ENCODE data around the gene KLK12.

Gene KLK12

DNA sequence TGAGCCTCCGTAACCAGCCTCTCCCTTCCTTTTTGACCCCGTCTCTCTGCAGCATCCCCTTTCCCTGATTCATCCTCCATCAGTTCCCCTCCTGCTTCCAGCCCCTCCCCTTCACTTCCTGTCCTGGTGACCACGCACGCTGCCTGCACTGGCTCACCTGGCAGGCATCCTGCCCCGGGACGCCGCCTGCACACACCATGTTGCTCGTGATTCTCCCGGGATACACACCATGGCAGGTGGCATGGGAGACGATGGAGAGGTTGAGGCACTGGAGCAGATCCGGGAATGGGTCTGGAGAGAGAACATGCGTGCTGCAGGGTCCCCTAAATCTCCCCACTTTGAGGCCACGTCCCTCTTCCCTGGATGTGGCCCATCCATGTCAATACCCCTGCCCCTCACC is 4.2 kb downstream of the KLK12 start:
- no peaks in the 10 kb centered on the region for H3K36me3 Mint-ChIP-seq
- peaks cover 28% of the 10 kb centered on the region for H3K27me3 Mint-ChIP-seq

DNA sequence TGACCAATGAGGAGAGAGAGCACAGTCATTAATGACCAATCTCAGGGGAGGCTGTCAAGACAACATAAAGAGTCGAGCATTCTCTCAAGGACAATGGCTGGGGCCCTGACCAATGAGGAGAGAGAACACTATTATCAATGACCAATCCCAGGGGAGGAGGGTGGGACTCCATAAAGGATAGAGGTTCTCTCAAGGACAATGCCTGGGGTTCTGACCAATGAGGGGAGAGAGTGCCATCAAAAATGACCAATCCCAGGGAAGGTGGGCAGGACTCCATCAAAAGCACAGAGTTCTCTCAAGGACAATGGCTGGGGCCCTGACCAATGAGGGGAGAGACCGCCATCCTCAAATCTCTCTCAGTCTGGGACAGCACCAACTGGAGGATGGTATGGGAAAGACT is 5.1 kb downstream of the KLK12 start:
- DNase-seq (ENCODE audit: low spot score in 2 of 2): no peak
- Mint-ChIP-seq H3K36me3 (no peaks in the 10 kb centered on the region), H3K27ac (no peak overlapping the region), H3K9me3 (peaks cover 5% of the 10 kb centered on the region), H3K27me3 (peaks cover 27% of the 10 kb centered on the region), H3K4me3 (no peak overlapping the region), H3K4me1 (no peaks in the 10 kb centered on the region)
- no peak for ATAC-seq (ENCODE audit: low read depth)

More for the DNA sequence above, 4.2 kb downstream of the KLK12 start:
- ATAC-seq (ENCODE audit: low read depth) (no peak), DNase-seq (ENCODE audit: low spot score in 2 of 2) (no peak)
- no peaks in the 10 kb centered on the region for H3K4me1 Mint-ChIP-seq
- no peak overlapping the region for H3K4me3 Mint-ChIP-seq
- H3K9me3 Mint-ChIP-seq: peaks cover 5% of the 10 kb centered on the region
- no peak overlapping the region for H3K27ac Mint-ChIP-seq

DNA sequence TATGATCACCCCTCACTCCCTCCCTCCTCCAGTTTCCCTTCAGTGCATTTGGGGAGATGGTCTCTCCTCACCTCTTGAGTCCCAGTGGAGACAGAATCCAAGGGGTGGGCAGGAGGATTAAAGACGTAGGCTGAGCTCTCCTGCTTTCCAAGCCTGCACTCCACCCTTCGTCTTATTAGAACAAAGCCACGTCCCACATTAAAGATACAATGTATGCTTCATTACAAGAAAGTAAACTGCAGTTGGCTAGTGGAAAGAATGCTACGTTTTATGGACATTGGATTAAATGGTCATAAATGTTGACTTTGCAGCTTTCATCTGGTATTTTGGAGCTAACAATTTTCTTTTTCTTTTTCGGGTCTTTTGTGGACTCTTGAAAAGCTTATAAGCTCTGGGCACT is 6.9 kb downstream of the KLK12 start:
- Mint-ChIP-seq H3K36me3 (no peaks in the 10 kb centered on the region), H3K4me1 (no peaks in the 10 kb centered on the region), H3K4me3 (no peak overlapping the region), H3K27me3 (peaks cover 25% of the 10 kb centered on the region), H3K27ac (no peak overlapping the region), H3K9me3 (peaks cover 5% of the 10 kb centered on the region)
- ATAC-seq (ENCODE audit: low read depth) (no peak), DNase-seq (ENCODE audit: low spot score in 2 of 2) (no peak)

DNA sequence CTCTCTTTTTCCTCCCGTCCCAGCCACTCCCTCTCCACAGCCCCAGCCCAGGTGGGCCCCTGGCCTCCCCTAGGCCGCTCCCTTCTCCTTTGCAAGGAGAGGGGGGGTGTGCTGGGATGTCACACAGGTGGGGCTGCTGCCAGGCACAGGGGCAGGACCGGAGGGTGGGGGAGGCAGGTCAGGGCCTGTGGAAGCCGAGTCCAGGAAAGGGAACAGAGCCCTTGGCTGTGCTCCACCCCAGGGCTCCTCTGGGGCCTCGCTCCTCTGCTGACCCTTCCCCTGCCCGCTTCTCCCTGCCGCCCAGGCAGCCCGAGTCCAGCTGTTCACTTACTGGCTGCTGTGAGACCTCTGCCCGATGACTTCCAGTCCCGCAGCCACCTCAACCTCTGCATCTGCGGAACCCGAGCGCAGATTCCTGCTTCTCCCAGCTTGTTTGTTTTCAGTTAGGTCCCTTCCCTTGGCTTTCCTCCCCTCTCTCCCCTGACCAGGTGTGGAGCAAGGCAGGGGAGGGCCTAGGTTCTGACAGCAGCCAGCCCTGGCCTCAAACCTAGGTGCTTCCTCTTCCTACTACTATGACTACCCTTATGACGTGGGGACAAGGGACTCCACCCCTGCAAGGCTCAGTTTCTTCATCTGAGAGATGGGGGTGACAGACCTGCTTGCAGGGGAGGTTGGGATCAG is 7.5 kb downstream of the KLK12 start:
- Mint-ChIP-seq H3K36me3 (no peaks in the 10 kb centered on the region), H3K4me1 (no peaks in the 10 kb centered on the region), H3K9me3 (peaks cover 5% of the 10 kb centered on the region), H3K4me3 (no peak overlapping the region), H3K27me3 (peaks cover 29% of the 10 kb centered on the region), H3K27ac (no peak overlapping the region)
- ATAC-seq (ENCODE audit: low read depth) (no peak), DNase-seq (ENCODE audit: low spot score in 2 of 2) (no peak)

DNA sequence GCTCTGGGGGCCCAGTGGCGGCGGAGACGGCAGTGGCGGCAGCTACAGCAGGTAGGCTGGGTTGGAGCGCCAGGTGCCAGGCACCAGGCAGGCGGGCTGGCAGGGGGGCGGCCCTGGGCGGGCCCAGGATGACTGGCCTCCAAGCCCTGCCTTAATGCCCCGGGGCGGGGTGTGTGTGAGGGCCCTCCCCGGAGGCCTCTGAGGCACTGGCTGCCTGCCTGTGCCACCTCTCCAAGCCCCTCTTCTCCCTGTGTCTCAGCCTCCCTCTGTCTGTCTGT is 8.3 kb downstream of the KLK12 start, which contains the start of gene KLK11:
KLK11 (minus strand) TSS at position 63 of the 278 bp plus-strand sequence. CDS start 985 bp downstream, outside the sequence.
- no peak for ATAC-seq (ENCODE audit: low read depth)
- Mint-ChIP-seq H3K27me3 (peaks cover 26% of the 10 kb centered on the region), H3K36me3 (no peaks in the 10 kb centered on the region), H3K9me3 (peaks cover 5% of the 10 kb centered on the region), H3K4me1 (no peaks in the 10 kb centered on the region), H3K4me3 (no peak within 1 kb of the TSS), H3K27ac (no peak within 1 kb of the TSS)
- no peak for DNase-seq (ENCODE audit: low spot score in 2 of 2)

DNA sequence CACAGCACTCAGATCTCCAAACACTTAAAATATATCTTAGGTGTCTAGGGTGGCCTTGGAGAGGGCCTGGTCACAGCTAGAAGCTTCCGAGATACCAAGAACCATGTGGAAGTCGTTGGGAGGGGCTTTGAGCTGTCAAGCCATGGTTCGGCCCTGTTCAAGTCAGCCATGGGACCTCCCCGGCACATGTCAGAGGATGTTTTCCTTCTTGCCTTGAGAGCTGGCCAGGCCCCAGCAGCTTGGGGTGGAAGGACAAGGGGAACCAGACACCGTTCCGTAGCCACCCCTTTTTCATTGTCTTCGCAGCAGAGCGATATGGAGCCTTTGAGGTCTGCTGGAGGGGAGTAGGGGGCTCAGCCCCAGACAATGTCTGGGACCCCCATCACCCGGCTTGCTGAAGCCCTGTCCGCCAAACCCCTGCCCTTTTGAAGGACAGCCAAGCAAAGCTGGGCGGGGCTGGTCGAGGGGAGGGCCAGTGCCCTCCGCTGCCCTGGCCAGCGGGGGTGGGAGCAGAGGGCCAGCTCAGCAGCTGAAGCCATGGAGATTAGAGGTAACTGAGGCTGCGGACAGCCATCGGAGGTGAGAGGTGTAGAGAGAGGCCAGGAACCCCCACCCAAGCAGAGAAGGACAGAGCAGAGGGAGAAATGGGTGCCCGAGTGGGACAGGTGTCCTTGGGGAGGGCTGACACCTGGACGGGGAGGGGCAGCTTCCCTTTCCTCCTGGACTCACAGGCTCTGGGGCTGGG is 8.8 kb downstream of the KLK12 start:
- Mint-ChIP-seq H3K27ac (no peak overlapping the region), H3K9me3 (peaks cover 2% of the 10 kb centered on the region), H3K4me3 (no peak overlapping the region), H3K36me3 (no peaks in the 10 kb centered on the region), H3K27me3 (peaks cover 21% of the 10 kb centered on the region), H3K4me1 (no peaks in the 10 kb centered on the region)
- DNase-seq (ENCODE audit: low spot score in 2 of 2) (no peak), ATAC-seq (ENCODE audit: low read depth) (no peak)

DNA sequence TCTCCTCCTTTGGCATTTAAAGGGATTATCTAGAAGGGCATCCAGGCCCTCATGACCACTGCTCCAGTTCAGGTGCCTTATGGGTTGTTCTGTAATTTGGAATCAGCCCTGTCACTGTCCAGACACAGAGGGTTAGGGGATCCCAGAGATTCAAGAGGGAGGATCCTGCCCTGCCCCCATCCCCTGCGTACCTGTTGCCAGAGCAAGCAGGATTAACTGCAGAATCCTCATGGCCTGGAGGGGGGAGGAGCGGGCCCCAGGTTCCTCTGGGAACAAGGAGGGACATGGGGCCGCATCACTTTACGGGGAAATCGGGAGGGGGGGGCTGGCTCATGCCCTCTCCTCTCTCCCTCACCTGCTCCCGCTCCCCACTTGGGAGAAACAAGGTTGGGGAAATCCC is 9.4 kb downstream of the KLK12 start:
- Mint-ChIP-seq H3K4me3 (no peak overlapping the region), H3K4me1 (no peaks in the 10 kb centered on the region), H3K27ac (no peak overlapping the region), H3K27me3 (peaks cover 17% of the 10 kb centered on the region), H3K36me3 (no peaks in the 10 kb centered on the region), H3K9me3 (no peaks in the 10 kb centered on the region)
- DNase-seq (ENCODE audit: low spot score in 2 of 2): no peak
- ATAC-seq (ENCODE audit: low read depth): no peak

DNA sequence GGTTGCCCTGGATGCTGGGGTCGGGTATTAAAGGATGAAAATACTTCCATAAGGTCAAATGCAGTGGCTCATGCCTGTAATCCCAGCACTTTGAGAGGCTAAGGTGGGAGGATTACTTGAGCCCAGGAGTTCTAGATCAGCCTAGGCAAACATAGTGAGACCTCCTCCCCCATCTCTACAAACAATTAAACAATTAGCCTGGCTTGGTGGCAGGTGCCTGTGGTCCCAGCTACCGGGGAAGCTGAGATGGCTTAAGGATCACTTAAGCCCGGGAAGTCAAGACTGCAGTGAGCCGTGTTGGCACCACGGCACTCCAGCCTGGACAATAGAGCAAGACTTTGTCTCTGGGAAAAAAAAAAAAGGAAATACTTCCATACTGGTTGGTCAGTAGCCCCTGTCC is 9.9 kb downstream of the KLK12 start:
- no peak for DNase-seq (ENCODE audit: low spot score in 2 of 2)
- Mint-ChIP-seq H3K27me3 (peaks cover 19% of the 10 kb centered on the region), H3K27ac (no peak overlapping the region), H3K4me3 (no peak overlapping the region), H3K36me3 (peaks cover under 1% of the 10 kb centered on the region), H3K9me3 (peaks cover under 1% of the 10 kb centered on the region), H3K4me1 (peaks cover 1% of the 10 kb centered on the region)
- no peak for ATAC-seq (ENCODE audit: low read depth)

DNA sequence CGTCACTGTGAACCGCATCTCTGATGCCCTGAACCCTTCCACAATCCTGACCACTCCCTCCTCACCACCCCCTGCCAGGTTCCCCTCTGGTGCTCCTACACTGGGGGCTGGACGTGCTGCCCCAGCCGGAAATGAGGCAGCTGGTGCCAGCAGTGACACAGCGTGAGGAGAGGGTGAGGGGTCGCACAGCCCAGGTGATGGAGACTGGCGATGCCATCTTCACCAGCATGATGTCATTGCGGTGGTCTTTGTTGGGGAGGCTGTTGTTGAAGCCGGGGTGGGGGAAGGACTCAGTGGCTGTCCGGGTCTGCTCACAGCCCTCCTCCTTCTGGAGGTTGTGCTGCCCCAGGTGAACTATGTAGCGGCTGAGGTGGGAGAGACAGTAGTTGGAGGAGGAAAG is 10.9 kb downstream of the KLK12 start:
- Mint-ChIP-seq H3K9me3 (peaks cover 2% of the 10 kb centered on the region), H3K27ac (no peak overlapping the region), H3K4me3 (no peak overlapping the region), H3K4me1 (peaks cover 3% of the 10 kb centered on the region), H3K27me3 (peaks cover 21% of the 10 kb centered on the region), H3K36me3 (peaks cover 2% of the 10 kb centered on the region)
- no peak for DNase-seq (ENCODE audit: low spot score in 2 of 2)
- ATAC-seq (ENCODE audit: low read depth): no peak

DNA sequence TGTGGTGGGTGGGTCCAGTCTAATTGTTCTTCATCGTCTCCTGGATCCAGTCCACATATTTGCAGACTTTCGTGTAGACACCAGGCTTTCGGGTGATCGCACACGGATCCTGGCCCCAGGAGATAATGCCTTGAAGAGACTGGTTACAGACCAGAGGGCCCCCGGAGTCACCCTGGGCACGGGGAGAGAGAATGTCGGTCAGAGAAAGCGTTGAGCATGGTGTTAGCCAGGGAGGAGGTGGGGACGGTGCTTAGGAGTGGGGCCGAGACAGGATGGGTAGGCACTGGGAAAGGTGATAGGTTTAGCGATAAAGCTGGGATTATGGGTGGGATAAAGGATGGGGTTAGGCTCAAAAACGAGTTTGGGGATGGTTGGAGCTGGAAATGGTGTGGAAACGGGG is 12.3 kb downstream of the KLK12 start:
- H3K36me3 Mint-ChIP-seq: peaks cover 5% of the 10 kb centered on the region
- H3K4me1 Mint-ChIP-seq: peaks cover 6% of the 10 kb centered on the region
- ATAC-seq (ENCODE audit: low read depth) (no peak), DNase-seq (ENCODE audit: low spot score in 2 of 2) (no peak)
- H3K9me3 Mint-ChIP-seq: peaks cover 3% of the 10 kb centered on the region
- peaks cover 27% of the 10 kb centered on the region for H3K27me3 Mint-ChIP-seq
- H3K4me3 Mint-ChIP-seq: no peak overlapping the region
- H3K27ac Mint-ChIP-seq: no peak overlapping the region

DNA sequence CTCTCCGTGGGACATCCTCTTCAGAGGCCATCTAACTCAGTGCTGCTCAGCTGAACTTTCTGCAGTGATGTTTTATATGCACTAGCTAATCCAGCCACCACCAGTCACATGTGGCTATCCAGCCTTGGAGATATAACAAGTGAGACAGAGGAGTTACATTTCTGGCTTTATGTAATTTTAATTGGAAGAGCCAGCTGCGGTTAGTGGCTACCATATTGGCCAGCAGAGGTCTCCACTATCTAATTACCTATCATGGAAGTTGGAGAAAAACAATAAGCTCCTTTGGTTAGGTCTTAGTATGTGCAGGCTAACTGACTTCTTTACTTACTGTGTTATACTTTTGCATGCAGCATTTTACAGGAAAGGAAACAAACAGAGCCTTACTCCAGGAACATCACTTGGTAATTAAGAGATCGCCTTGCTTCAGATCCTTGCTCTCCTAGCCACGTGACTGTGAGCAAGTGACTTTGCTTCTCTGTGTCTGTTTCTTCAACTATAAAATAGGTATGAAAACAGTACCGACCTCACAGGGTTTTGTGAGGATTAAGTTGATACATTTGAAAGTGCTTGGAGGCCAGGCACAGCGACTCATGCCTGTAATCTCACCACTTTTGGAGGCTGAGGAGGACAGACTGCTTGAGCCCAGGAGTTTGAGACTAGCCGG is 13.7 kb downstream of the KLK12 start:
- ATAC-seq (ENCODE audit: low read depth): no peak
- Mint-ChIP-seq H3K4me3 (no peak overlapping the region), H3K4me1 (peaks cover 13% of the 10 kb centered on the region), H3K36me3 (peaks cover 7% of the 10 kb centered on the region), H3K9me3 (peaks cover 3% of the 10 kb centered on the region), H3K27ac (no peak overlapping the region), H3K27me3 (peaks cover 29% of the 10 kb centered on the region)
- DNase-seq (ENCODE audit: low spot score in 2 of 2): no peak

DNA sequence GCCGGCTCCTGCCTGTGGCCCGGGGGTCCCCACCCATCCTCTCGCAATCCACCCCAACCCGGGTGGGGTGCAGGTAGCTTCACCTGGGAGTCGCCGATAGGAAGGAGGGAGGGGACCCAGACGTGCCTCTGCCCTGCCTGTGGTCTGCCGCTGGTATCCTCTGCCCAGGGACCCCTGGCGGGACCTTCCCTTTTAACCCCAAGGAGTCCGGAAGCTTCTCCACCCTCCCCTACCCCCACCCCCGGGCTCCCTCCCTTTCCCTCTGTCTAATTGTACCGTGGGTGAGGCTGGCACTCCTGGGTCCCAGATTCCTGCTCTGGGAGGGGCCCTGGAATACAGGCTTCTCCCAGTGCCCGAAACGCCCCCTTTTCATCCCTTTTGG is 15.3 kb downstream of the KLK12 start, which contains the start of gene KLK10:
KLK10 (minus strand) TSS at position 166 of the 382 bp plus-strand sequence. CDS start 579 bp downstream, outside the sequence.
- Mint-ChIP-seq H3K36me3 (peaks cover 7% of the 10 kb centered on the region), H3K9me3 (peaks cover 3% of the 10 kb centered on the region), H3K27me3 (peaks cover 39% of the 10 kb centered on the region), H3K27ac (no peak within 1 kb of the TSS), H3K4me1 (peaks cover 13% of the 10 kb centered on the region), H3K4me3 (peak within 1 kb of the TSS; percentile 62)
- ATAC-seq (ENCODE audit: low read depth): no peak
- no peak for DNase-seq (ENCODE audit: low spot score in 2 of 2)

DNA sequence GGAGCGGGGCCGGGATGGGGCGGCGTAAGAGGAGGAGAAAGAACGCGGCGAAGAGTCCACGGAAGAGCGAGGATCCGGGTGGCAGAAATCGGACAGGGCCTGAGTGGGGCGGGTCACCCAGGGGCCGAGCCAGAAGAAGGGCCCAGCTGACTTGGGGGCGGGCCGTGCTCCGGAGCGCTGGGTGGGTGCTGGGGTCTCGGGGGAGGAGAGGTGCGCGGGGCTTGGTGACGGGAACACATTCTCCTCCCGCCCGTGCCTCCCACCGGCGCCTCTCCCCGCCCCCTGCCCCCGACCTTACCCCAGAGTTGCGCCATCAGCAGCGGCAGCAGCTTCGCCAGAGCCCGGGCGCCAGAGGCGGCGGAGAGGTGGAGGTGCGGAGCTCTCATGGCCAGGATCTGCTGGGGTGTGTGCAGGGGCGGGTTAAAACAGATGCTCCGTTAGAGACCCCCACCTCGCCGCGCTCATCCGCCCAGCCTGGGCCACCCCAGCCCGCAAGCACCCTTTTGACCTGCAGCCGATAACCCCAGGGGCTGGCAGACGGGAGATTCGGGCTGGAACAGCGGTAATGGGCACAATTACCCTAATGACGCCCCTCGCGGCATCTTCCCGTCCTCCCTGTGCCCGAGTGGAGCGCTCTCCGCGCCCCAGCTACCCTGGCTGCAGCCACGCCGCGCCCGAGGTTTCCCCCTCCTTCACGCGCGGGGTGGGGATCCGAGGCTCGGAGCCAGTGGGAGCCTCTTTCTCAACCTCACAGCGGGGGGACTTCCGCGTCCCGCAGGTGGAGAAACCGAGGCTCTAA is 15.9 kb downstream of the KLK12 start:
- Mint-ChIP-seq H3K27ac (no peak overlapping the region), H3K27me3 (peaks cover 43% of the 10 kb centered on the region), H3K4me1 (peaks cover 13% of the 10 kb centered on the region), H3K4me3 (peak overlapping the region; percentile 62), H3K9me3 (peaks cover 3% of the 10 kb centered on the region), H3K36me3 (peaks cover 7% of the 10 kb centered on the region)
- no peak for DNase-seq (ENCODE audit: low spot score in 2 of 2)
- no peak for ATAC-seq (ENCODE audit: low read depth)
